OCI-LY1 (cell line): ENCODE measurements around the gene SLC9A9.

Experiments used
- CTCF ChIP-seq: fragments of 200-600 bp; sonication (generic), shearing (Covaris generic); IDR thresholded peaks from 2 replicates; pipeline ENCODE4 v1.5.1; 2017; ENCODE audit warnings: mild to moderate bottlenecking, antibody characterized with exemption, low read length, moderate library complexity, mixed read lengths
- EZH2 ChIP-seq: fragments of 200-600 bp; sonication (generic), shearing (Covaris generic); IDR thresholded peaks from 2 replicates; pipeline ENCODE4 v1.8.0; 2017; ENCODE audit warnings: borderline replicate concordance, mixed run types, mild to moderate bottlenecking, antibody characterized with exemption, low read length, moderate library complexity, mixed read lengths

- no peak for TF ChIP-seq CTCF
- no peak for TF ChIP-seq EZH2
Observed at GRCh38 chr3:143242691-143243090, 605.6 kb downstream of the SLC9A9 start.
